ENCODE results near the gene PLCH1. TPM values are rescaled to one million over a fixed set of nuclear protein-coding genes. Genes with fewer than 3 reads are reported as not detected.

The PLCH1 gene
- total and polyA plus RNA-seq, 10 of the 15 experiments (the other 5 are each of a cell fraction or from before 2014, with no cell fraction given), result 0.03 to 0.22 (median 0.04) TPM; not detected in 5

- CTCF ChIA-PET, result interaction anchor here (1.0 to 1.1 kb wide), 3 partner anchors 10 to 296 kb away, joined by 3 read pairs; no protein-coding TSS in a partner anchor
Measured at GRCh38 chr3:155648013-155648591, 96.8 kb downstream of the PLCH1 start.

More at GRCh38 chr3:155648013-155648591, 96.8 kb downstream of the PLCH1 start:
- Histone ChIP-seq H3K9ac (ENCODE audit: control insufficient read depth, insufficient read depth, low read length) (no peak overlapping the region), H3K4me1 (ENCODE audit: control insufficient read depth, insufficient read depth, low read length) (no peaks in the 10 kb centered on the region), H3K36me3 (ENCODE audit: control insufficient read depth in 2 of 2, insufficient read depth in 2 of 2, low read length in 1 of 2) (no peaks in the 10 kb centered on the region), H3K9me3 (replicated peaks; ENCODE audit: control insufficient read depth, insufficient read depth, low read length) (no peaks in the 10 kb centered on the region), H3K79me2 (ENCODE audit: control insufficient read depth, insufficient read depth, low read length) (no peaks in the 10 kb centered on the region), H2AFZ (ENCODE audit: control insufficient read depth, low read depth, low read length) (no peak overlapping the region), H3K4me2 (ENCODE audit: control insufficient read depth, insufficient read depth) (no peak overlapping the region), H3K4me3 (no peak overlapping the region), H3K27me3 (replicated peaks in 1 of 2; ENCODE audit: control insufficient read depth in 2 of 2, insufficient read depth in 2 of 2, low read length in 1 of 2) (no peaks in the 10 kb centered on the region), H3K27ac (ENCODE audit: control insufficient read depth, insufficient read depth) (no peak overlapping the region), H4K20me1 (ENCODE audit: control insufficient read depth, insufficient read depth) (no peaks in the 10 kb centered on the region)
- intact Hi-C loops (cut with micrococcal nuclease; ENCODE audit: unreplicated experiment), result no loop called here
- BruUV-seq (replicated peaks), result no TSS peak
- no peak for DNase-seq (ENCODE audit: low read depth, low spot score)
- no peak for ATAC-seq
- WGBS (ENCODE audit: insufficient coverage, insufficient replicate concordance, low lambda C conversion rate, missing lambda C conversion rate), result 19% methylated on average over 6 of the region's 6 CpGs
- TF ChIP-seq NFYB (IDR thresholded peaks at IDR 0.05; ENCODE audit: insufficient read depth, low read depth, low read length), result no peak
- TF ChIP-seq EGR1 (IDR thresholded peaks at IDR 0.05; ENCODE audit: borderline replicate concordance in 1 of 2, low read depth in 2 of 2, low read length in 2 of 2), result no peak
- TF ChIP-seq PRDM15 (CRISPR knock-in tag; IDR thresholded peaks at IDR 0.05), result no peak
- TF ChIP-seq ETV6 (conservative IDR thresholded peaks at IDR 0.05 in 1 of 2, IDR thresholded peaks at IDR 0.05 in 1 of 2; ENCODE audit: borderline replicate concordance in 1 of 2, low read depth in 1 of 2), result no peak
- TF ChIP-seq SRF (IDR thresholded peaks at IDR 0.05; ENCODE audit: low read depth in 2 of 2, low read length in 2 of 2), result no peak
- no peak for TF ChIP-seq MAX (IDR thresholded peaks at IDR 0.05; ENCODE audit: low read depth, low read length)
- TF ChIP-seq NR2C2 (IDR thresholded peaks at IDR 0.05; ENCODE audit: borderline replicate concordance, control insufficient read depth, insufficient read length, low read depth), result no peak
- TF ChIP-seq POU2F2 (IDR thresholded peaks at IDR 0.05; ENCODE audit: borderline replicate concordance, low read depth, low read length), result no peak
- TF ChIP-seq ZNF384 (IDR thresholded peaks at IDR 0.05; ENCODE audit: borderline replicate concordance, low read depth, low read length), result no peak
- TF ChIP-seq STAT3 (IDR thresholded peaks at IDR 0.05; ENCODE audit: low read depth, low read length), result no peak
- no peak for TF ChIP-seq DPF2 (IDR thresholded peaks at IDR 0.05)
- no peak for TF ChIP-seq EED (IDR thresholded peaks at IDR 0.05; ENCODE audit: low read depth)
- no peak for TF ChIP-seq CBFB (IDR thresholded peaks at IDR 0.05; ENCODE audit: low read depth)
- no peak for TF ChIP-seq BRCA1 (IDR thresholded peaks at IDR 0.05; ENCODE audit: low read depth, low read length)
- in situ Hi-C loops (cut with MboI), result no loop called here
- ChIA-PET POLR2A (no interaction called here), SMC1A (ENCODE audit: uncharacterized antibody, unreplicated experiment) (interaction anchor here (1.1 kb wide), 1 partner anchor 22 kb away, joined by 3 read pairs; no protein-coding TSS in a partner anchor), RAD21 (ENCODE audit: unreplicated experiment) (no interaction called here)
- no peak for FAIRE-seq
